Nephron (organoid): ENCODE results near the gene WDR20.

Experiments used
- H3K27ac Mint-ChIP-seq, 3 experiments: 2 replicates each; pipeline ENCODE4 v1.8.0; 2020; ENCODE audit warnings: mixed read lengths in 3 of 3, mild to moderate bottlenecking in 2 of 3, moderate library complexity in 1 of 3
- H3K27me3 Mint-ChIP-seq: 2 replicates; pipeline ENCODE4 v1.8.0; 2021; ENCODE audit warnings: low read depth, mild to moderate bottlenecking, moderate library complexity, mixed read lengths
- H3K36me3 Mint-ChIP-seq: 2 replicates; pipeline ENCODE4 v1.8.0; 2020; ENCODE audit warnings: low read depth, mixed read lengths
- H3K4me1 Mint-ChIP-seq: 2 replicates; pipeline ENCODE4 v1.8.0; 2020; ENCODE audit warnings: mixed read lengths
- H3K4me3 Mint-ChIP-seq, 3 experiments: 2 replicates each; pipeline ENCODE4 v1.8.0; 2020; ENCODE audit warnings: mild to moderate bottlenecking in 3 of 3, mixed read lengths in 3 of 3, moderate library complexity in 2 of 3
- H3K9me3 Mint-ChIP-seq: 2 replicates; pipeline ENCODE4 v1.8.0; 2020; ENCODE audit warnings: mixed read lengths
- TF ChIP-seq, protein P1 (sequence below), 3 experiments: fragments of 200-600 bp; sonication (generic); IDR thresholded peaks; one replicate each; pipeline ENCODE4 v1.5.0; 2021; ENCODE audit warnings: antibody characterized with exemption in 3 of 3; ENCODE audit not compliant: unreplicated experiment in 3 of 3

WDR20 gene

DNA sequence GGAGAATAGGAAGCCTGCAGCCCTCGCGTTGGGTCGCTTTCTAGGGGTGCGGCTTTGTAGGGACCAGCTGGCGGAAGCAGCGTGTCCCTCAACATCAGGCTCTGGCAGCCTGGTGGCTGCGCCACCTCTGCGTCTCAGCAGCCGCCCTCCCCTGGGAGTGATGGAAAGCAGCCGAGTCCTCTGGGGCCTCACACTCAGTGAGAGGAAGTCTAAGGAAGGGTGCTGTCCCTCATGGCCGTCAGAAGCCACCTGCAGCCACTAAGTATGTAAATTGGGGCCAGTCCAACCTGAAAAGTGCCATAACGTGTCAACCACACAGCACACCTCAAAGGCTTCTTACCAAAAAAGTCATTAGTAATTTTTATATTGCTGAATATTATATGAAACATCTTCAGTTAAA lies 80.3 kb downstream of the WDR20 start:
- H3K36me3 Mint-ChIP-seq, result peaks cover 13% of the 10 kb centered on the region
- TF ChIP-seq, protein P1, sequence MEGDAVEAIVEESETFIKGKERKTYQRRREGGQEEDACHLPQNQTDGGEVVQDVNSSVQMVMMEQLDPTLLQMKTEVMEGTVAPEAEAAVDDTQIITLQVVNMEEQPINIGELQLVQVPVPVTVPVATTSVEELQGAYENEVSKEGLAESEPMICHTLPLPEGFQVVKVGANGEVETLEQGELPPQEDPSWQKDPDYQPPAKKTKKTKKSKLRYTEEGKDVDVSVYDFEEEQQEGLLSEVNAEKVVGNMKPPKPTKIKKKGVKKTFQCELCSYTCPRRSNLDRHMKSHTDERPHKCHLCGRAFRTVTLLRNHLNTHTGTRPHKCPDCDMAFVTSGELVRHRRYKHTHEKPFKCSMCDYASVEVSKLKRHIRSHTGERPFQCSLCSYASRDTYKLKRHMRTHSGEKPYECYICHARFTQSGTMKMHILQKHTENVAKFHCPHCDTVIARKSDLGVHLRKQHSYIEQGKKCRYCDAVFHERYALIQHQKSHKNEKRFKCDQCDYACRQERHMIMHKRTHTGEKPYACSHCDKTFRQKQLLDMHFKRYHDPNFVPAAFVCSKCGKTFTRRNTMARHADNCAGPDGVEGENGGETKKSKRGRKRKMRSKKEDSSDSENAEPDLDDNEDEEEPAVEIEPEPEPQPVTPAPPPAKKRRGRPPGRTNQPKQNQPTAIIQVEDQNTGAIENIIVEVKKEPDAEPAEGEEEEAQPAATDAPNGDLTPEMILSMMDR (IDR thresholded peaks at IDR 0.05; ENCODE audit: unreplicated experiment in 3 of 3), result no peak
- no peak overlapping the region for H3K4me3 Mint-ChIP-seq
- no peaks in the 10 kb centered on the region for H3K9me3 Mint-ChIP-seq
- no peaks in the 10 kb centered on the region for H3K27me3 Mint-ChIP-seq
- peaks cover 37% of the 10 kb centered on the region for H3K4me1 Mint-ChIP-seq
- no peak overlapping the region for H3K27ac Mint-ChIP-seq

DNA sequence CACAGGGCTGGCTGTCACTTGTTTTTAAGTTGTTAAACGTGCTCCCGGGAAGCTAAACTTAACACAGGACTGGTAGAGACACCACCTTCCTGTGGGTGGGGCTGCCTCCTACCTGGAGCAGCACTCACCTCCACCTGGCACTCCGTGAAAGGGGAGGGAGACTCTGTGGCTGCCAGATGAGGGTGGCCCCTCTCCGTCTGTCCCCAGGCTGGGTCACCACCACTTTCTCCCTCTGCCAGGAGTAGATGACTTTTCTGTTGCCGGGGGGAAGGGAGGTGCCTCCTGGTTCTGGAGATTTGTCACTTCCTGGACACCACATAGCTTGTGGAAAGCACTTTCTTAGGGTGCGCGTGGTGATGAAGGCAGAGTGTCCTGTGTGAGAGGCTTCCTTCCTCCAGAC lies 81.3 kb downstream of the WDR20 start:
- Mint-ChIP-seq H3K27me3 (no peaks in the 10 kb centered on the region), H3K4me3 (no peak overlapping the region)

DNA sequence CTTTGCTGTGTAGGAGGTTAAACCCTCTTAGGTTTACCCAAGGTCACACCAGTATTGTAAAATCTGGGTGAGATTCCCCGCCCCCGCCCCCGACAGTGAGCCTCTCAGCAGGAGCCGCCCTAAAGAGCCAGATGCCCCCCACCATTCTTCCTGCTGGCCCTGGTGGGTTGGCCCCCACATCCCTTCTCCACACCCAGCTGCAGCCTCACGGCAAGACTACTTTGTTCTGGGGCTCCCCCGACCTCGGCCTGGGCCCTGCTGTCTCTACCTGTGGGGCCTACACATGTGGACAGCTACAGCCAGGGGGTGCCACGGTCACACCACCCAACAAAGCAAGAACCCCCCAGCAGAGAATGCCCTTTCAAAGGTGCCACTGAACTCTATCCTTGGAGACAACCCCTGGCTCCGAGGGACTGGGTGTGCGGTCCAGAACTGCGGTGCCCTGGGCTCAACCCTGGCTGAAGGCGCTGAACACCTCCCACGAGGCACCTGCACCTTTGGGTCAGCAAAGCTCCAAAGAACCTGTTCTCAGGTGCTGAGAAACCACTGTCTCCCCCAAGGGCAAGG lies 82.4 kb downstream of the WDR20 start:
- no peaks in the 10 kb centered on the region for H3K27me3 Mint-ChIP-seq
- TF ChIP-seq, protein P1 (IDR thresholded peaks at IDR 0.05; ENCODE audit: unreplicated experiment in 3 of 3), result no peak
- peaks cover 22% of the 10 kb centered on the region for H3K36me3 Mint-ChIP-seq
- peaks cover 37% of the 10 kb centered on the region for H3K4me1 Mint-ChIP-seq
- no peaks in the 10 kb centered on the region for H3K9me3 Mint-ChIP-seq
- H3K4me3 Mint-ChIP-seq, result no peak overlapping the region
- no peak overlapping the region for H3K27ac Mint-ChIP-seq

More for the DNA sequence above, 81.3 kb downstream of the WDR20 start:
- H3K9me3 Mint-ChIP-seq, result no peaks in the 10 kb centered on the region
- H3K36me3 Mint-ChIP-seq, result peaks cover 22% of the 10 kb centered on the region
- H3K4me1 Mint-ChIP-seq, result peaks cover 36% of the 10 kb centered on the region
- TF ChIP-seq, protein P1 (IDR thresholded peaks at IDR 0.05; ENCODE audit: unreplicated experiment in 3 of 3), result no peak
- no peak overlapping the region for H3K27ac Mint-ChIP-seq

DNA sequence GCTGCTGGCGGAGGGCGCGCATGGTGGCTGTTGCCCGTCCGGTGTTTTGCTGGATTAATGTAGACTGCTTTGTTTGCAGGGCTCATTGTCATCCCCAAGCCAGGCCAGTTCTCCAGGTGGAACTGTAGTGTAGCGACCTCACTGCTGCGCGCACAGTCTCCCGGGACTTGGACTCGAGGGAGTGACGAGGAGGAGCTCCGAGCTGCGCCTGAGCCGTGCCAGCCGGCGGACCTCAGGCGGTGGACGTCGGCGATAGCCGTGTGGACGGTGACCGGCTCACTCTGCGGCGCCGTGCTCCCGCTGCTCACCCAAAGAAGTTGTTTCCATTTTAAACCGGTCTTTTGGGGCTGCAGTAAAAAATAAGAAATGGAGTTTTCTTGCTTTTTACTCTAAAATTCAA lies 83.1 kb downstream of the WDR20 start:
- H3K27me3 Mint-ChIP-seq, result no peaks in the 10 kb centered on the region
- TF ChIP-seq, protein P1 (IDR thresholded peaks at IDR 0.05; ENCODE audit: unreplicated experiment in 3 of 3), result no peak
- H3K4me1 Mint-ChIP-seq, result peaks cover 30% of the 10 kb centered on the region
- H3K27ac Mint-ChIP-seq, result no peak overlapping the region
- no peaks in the 10 kb centered on the region for H3K9me3 Mint-ChIP-seq
- H3K4me3 Mint-ChIP-seq, result no peak overlapping the region
- peaks cover 17% of the 10 kb centered on the region for H3K36me3 Mint-ChIP-seq

DNA sequence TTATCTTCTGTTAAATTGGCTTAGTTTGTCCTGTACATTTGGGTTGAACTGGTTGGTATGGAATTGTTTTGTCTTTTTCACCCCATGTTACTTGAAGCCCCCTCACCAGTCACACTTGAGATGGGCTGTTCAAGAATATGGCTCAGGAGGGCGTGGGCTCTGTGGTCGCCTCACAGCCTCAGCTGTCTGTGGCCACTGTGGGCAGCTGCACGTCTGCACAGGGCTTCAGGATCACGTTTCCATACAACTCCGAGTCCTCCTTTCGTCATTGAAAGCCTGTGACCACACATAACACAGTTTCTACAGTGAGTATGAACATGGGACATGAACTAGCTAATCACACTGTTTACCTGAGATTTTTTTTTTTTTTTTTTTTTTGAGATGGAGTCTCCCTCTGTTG lies 84.0 kb downstream of the WDR20 start:
- H3K4me1 Mint-ChIP-seq, result peaks cover 27% of the 10 kb centered on the region
- TF ChIP-seq, protein P1 (IDR thresholded peaks at IDR 0.05; ENCODE audit: unreplicated experiment in 3 of 3), result no peak
- no peaks in the 10 kb centered on the region for H3K27me3 Mint-ChIP-seq
- peak overlapping the region; percentile 61 to 72 (median 65) for H3K27ac Mint-ChIP-seq
- peak overlapping the region in 1 of 3 experiments; percentile 65 for H3K4me3 Mint-ChIP-seq
- H3K9me3 Mint-ChIP-seq, result no peaks in the 10 kb centered on the region
- H3K36me3 Mint-ChIP-seq, result peaks cover 17% of the 10 kb centered on the region

DNA sequence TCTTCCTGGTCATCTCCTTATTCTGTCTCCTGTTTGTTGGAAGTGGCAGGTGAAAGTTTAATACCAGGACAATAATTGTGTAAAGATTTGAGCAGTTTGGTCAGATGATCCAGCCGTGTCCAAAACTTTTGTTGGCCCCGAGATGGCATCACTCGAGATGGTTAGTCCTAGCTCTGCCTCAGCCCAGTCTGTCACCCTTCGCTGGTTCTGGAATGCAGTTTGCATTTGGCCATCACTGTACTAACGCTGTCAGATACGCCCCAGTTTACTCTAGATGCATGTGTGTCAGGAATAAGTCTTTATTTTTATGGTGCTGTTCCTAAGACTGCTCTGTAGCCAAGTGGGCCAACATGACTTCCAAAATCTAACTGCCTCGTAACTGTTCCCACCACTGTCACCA lies 85.7 kb downstream of the WDR20 start:
- Mint-ChIP-seq H3K27ac (peak overlapping the region in 2 of 3 experiments; percentile 25 to 57), H3K36me3 (peaks cover 18% of the 10 kb centered on the region), H3K4me1 (peaks cover 22% of the 10 kb centered on the region), H3K4me3 (no peak overlapping the region), H3K27me3 (no peaks in the 10 kb centered on the region), H3K9me3 (no peaks in the 10 kb centered on the region)
- TF ChIP-seq, protein P1 (IDR thresholded peaks at IDR 0.05; ENCODE audit: unreplicated experiment in 3 of 3), result no peak
